HG02885 (cell line): ENCODE measurements around the gene ADAMTS2.

Experiments
- ATAC-seq: cut with Tn5 transposase; IDR thresholded peaks from one replicate; pipeline ENCODE4 v1.9.1; 2021; ENCODE audit warnings: mild to moderate bottlenecking; ENCODE audit not compliant: unreplicated experiment, poor library complexity

The ADAMTS2 gene

GRCh38 chr5:179270581-179271427, 74.5 kb downstream of the ADAMTS2 start:
- ATAC-seq = no peak

DNA sequence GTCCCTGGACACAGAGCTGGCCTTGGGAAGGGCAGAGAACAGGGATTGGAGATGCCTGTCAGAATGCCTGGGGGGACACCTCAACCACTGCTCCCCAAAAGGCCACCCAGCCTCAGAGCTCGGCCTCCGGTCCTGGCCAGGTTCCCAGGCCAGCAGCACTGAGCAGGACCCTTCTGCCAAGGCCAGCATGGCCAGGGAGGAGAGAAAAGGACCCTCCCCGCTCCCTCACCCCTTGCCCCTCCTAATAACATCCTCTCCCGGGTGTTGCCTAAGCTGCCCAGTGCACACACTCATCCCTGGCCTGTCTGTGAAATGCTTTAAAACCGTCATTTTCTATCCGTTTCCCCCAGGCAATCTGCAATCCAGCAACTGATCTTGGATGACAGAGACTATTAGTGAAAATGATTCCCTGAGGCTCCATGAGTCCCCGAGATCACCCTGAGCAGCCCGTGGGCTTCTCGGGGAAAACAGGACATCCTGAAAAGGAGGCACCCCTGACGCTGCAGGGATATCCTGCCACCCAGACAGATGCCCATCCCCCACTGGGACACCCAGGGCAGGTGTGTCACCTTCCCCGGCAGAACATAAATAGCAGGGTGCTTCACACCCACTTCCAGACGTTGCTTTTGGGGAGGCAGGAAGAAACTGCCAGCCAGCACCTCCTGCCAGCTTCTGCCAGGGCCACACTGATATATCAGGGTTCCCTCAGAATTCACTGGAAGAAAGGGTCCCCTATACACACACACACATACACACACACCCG, 75.3 kb downstream of the ADAMTS2 start:
- no peak for ATAC-seq

DNA sequence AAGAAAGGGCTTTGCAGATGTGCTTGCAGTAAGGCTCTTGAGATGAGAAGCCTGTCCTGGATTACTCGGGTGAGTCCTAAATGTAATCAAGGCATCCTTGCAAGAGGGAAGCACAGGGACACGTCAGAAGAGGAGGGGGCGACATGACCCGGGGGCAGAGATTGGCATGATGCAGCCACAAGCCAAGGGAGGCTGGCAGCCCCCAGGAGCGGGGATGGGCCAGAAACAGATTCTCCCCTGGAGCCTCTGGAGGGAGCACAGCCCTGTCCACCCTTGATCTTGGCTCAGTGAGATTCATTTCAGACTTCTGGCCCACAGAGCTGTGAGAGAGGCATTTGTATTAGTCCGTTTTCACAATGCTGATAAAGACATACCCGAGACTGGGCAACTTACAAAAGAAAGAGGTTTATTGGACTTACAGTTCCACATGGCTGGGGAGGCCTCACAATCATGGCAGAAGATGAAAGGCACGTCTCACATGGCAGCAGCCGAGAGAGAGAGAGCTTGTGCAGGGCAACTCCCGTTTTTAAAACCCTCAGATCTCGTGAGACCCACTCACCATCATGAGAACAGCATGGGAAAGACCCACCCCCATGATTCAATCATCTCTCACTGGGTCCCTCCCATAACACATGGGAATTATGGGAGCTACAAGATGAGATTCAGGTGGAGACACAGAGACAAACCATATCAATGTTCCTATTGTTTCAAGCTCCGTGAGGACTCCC, 76.1 kb downstream of the ADAMTS2 start:
- no peak for ATAC-seq

DNA sequence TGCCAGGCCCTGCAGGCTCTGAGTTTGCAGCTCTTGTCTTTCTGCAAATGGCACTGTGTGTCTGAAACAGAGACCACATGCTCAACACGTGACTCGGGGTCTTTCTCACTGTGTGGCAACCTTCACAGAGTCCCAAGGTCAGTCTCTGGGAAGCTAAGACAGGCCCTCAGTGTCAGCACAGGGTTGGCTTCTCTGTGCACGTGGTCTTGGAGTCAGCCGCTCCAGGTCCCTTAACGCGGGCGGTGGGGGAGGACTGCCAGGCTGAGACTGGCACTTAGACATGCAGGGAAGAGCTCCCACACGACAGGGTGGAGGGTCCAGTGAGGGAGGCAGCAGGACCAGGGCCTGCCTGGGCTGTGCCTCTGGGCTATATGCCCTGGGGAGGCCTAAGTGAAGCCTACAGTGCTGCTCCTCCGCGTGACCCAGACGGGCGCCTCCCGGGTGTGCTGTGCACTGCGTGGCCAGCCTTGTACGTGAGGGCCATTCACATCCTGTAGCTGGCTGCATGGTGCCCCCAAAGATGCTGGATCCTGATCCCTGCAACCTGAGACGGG, 76.8 kb downstream of the ADAMTS2 start:
- ATAC-seq = no peak

- ATAC-seq = no peak
These were observed 77.6 kb downstream of the ADAMTS2 start for GRCh38 chr5:179267671-179268083.

- ATAC-seq = no peak
These were observed 78.1 kb downstream of the ADAMTS2 start for GRCh38 chr5:179267071-179267670.

GRCh38 chr5:179266291-179267070, 78.8 kb downstream of the ADAMTS2 start:
- no peak for ATAC-seq

DNA sequence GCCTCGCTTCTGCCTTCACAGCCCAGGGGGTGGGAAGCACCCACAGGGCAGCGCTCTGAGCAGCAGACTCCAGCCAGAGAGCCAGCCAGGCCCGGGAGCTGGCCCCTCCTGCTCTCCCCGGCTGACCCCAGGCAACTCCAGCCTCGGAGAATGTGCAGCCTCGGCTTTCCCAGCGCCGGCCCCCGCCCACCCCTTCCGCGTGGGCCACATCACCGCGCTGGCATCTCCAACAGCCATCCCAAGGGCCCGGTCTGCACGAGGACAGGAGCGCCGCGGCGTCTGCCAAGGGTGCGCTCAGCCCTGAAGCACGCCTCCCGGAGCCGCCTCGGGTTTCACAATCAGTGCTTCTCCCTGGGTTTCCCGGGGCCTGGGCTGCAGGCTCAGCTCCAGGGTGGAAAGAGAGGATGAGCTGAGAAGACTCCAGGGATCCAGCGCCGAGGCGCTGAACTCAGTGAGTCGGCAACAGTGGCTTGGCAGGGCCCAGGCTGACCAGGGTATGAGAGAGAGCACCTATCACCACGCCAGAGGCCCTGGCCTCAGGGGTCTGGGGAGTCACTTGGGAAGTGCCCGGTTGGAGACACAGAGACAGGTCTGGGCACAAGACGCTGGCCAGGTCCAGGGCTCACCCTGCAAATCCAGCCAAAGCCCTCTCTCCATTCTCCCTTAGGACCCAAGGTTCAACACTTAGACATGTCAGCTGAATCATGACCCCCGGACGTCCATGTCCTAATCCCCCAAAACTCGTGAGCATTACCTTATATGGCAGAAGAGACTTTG, 79.6 kb downstream of the ADAMTS2 start:
- ATAC-seq = no peak

GRCh38 chr5:179264783-179265513, 80.3 kb downstream of the ADAMTS2 start:
- ATAC-seq = no peak

DNA sequence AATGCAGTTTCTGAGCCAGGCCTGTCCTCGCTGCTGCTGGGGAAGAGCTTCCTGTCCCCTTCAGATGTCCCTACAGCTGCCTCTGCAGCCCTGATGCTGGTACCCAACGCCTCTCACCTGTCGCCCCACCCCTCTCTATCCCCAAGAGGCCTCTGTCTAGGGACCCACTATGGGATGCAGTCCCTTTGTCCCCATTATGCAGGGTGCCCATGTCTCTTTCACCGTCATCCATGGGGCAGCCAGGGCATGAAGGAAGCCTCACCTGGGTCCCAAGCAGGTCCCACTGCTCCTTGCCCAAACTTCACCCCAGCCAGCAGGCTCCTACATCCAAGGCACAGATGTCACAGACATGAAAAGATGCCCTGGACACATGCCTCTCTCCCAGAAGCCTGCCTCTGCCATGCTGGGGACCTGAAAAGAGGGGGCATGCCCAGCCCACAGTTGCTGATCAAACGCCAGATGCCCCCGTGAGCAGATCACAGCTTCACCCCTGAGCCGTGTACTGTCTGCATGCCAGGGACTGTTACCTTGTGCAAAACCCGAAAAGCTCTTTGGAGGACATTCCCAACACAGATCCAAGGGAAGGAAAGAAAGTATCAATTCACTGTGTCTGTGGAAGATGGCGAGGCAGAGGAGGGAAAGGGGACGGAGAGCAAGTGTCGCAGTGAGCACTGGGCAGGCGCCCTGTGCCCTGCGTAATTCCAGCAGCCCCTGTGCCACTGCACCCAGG, 81.0 kb downstream of the ADAMTS2 start:
- no peak for ATAC-seq

DNA sequence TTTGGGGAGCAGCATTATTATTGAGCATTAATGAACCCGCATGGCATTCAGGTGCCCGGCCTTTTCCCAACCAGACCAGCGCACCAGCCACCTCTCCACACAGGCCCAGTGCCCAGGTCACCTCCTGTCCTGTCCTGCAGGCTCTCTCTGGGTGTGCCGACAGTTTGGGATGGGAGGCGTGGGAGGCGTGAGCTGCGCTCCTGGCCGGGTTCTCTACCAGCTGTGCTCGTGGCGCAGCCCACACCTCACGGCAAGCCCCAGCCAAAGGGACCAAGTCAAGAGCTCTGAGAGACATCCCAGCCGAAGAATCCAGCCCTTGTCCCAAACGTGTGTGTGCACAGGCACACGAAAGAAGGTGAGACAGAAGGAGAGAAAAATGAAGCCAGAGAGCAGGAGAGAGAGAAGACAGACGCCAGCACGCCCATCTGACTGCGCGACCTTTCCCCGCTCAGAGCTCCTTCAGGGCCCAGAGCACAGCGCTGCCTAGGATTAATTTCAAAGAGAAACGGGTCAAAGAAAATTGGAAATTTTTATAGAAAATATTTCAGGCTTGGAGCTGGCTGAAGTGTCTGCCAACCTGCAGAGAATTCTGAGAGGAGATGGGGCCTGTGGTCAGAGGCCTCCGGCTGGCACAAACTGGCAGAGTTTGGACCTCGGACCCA, 81.7 kb downstream of the ADAMTS2 start:
- no peak for ATAC-seq

DNA sequence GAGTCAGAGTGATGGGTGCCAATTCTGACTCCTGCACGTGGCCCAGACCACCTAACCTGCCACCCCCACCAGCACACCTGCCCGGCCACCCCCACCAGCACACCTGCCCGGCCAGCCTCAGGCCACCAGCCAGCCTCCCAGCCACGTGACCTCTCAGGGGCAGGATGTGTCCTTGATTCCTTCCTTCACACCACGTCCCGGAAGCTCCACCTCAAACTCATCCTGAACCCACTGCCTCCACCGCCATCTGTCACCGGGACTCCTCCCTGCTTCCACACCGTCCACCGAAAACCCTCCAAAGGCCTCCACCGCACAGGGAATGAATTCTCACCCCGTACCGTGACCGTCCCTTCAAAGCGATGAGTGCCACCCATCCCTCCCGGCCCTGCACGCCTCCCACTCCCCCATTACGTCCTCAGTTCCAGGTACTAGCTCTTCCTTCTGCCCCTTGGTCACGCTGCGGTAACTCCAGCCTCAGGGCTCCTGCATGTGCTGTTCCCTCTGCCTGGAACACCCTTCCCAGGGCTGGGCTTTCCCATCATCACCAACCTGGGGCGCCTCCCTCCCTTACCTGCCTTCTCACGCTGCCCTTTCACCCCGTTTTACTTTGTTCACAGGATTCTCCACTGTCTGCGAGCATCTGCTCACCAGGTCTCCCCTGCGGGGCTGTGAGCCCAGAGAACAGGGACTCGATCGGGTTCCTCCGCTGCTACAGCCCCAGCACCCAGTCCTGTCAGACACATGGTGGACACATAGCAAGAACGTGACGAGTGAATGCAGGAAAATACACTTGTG, 82.9 kb downstream of the ADAMTS2 start:
- no peak for ATAC-seq

- ATAC-seq = no peak
These were observed 83.7 kb downstream of the ADAMTS2 start for GRCh38 chr5:179261301-179262125.

DNA sequence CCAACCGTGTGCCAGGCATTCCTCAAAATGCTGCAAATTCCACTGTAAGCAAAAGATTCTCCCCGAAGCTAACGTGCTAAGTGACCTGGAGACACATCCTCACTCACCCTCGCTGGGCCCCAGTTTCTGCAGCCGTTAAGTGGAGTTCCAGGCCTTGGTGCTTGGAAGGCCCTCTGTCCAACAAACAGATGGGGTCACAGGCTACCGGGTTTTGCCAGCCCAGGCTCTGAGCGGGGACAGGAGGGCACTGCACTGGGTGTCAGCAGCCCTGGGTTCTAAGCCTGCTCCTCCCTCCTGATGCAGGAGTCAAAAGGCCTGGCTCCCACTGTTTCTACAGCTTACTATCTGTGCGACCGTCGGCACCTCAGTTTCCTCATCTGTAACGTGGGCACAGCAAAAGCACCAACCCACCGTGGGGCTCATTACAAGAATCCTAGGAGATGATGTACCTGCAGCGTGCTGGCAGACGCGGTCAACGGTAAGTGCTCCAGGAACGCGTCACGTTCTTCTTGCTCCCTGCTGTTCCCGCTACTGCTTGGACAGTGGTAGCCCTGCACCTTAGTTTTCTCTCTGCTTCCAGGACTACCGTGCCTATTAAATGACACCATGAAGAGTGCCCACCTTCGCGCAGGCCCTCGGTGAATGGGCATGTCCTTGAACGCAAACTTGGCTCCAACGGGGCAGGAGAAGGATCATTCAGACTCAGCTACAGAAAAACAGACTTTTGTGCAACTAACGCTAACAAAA, 84.8 kb downstream of the ADAMTS2 start:
- no peak for ATAC-seq
